Hepatocyte (in vitro differentiated cells): Measurements from ENCODE around the gene RAP1GAP2.

Experiments used
- EZH2 ChIP-seq: fragments of 200-600 bp; sonication (generic); IDR thresholded peaks from 2 replicates; pipeline ENCODE4 v1.6.1; 2016; ENCODE audit warnings: antibody characterized with exemption, mild to moderate bottlenecking, borderline replicate concordance
- EZH2phosphoT487 ChIP-seq: fragments of 200-600 bp; sonication (generic); IDR thresholded peaks from one replicate; pipeline ENCODE4 v1.6.1; 2018; ENCODE audit warnings: antibody characterized with exemption, mild to moderate bottlenecking, low read depth, moderate library complexity; ENCODE audit not compliant: unreplicated experiment, severe bottlenecking
- TF ChIP-seq, protein P1 (sequence below): fragments of 200-600 bp; sonication (generic); IDR thresholded peaks from 2 replicates; pipeline ENCODE4 v1.5.1; 2016; ENCODE audit warnings: antibody characterized with exemption, mild to moderate bottlenecking; ENCODE audit not compliant: poor library complexity

DNA sequence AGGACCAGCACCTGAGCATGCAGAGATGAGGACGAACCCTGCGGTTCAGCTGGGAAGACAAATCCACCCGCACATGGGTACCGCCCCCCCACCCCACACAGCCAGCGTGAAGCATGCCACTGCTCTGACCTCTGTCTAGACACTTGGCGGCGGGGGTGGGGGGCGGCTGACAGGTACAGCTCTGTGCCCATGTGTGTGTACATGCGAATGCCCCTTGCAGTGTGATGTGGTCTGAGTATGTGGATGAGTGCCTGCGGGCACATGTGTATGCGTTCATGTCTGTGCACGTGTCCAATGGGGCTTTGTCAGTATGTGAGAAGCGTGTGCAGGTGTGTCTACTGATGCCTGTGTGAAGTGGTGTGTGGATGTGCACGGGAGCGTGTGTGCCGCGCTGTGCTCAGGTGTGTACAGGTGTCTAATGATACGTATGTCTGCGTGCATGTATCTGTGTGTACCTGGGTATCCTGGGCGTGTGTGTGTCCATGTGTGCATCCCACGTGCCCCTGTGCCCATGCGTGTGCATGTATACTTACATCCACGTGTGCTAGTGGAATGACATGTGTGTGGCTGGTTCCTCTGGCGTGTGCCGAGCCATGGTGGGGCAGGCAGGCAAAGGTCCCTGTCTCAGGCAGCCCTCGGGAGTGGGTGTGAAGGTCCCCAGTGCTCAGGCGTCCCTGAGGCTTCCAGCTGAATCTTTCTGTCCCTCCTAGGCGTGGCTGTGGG lies 636 bp upstream of the RAP1GAP2 start:
- TF ChIP-seq EZH2: no peak
- no peak for TF ChIP-seq EZH2phosphoT487
- TF ChIP-seq, protein P1, sequence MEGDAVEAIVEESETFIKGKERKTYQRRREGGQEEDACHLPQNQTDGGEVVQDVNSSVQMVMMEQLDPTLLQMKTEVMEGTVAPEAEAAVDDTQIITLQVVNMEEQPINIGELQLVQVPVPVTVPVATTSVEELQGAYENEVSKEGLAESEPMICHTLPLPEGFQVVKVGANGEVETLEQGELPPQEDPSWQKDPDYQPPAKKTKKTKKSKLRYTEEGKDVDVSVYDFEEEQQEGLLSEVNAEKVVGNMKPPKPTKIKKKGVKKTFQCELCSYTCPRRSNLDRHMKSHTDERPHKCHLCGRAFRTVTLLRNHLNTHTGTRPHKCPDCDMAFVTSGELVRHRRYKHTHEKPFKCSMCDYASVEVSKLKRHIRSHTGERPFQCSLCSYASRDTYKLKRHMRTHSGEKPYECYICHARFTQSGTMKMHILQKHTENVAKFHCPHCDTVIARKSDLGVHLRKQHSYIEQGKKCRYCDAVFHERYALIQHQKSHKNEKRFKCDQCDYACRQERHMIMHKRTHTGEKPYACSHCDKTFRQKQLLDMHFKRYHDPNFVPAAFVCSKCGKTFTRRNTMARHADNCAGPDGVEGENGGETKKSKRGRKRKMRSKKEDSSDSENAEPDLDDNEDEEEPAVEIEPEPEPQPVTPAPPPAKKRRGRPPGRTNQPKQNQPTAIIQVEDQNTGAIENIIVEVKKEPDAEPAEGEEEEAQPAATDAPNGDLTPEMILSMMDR: no peak
